ENCODE results near the gene ZBTB40. TPM values are rescaled to one million over a fixed set of nuclear protein-coding genes. Genes with fewer than 3 reads are reported as not detected.

ZBTB40 gene
- total RNA-seq, 1 experiment from 2014 or later = 21.4 TPM

DNA sequence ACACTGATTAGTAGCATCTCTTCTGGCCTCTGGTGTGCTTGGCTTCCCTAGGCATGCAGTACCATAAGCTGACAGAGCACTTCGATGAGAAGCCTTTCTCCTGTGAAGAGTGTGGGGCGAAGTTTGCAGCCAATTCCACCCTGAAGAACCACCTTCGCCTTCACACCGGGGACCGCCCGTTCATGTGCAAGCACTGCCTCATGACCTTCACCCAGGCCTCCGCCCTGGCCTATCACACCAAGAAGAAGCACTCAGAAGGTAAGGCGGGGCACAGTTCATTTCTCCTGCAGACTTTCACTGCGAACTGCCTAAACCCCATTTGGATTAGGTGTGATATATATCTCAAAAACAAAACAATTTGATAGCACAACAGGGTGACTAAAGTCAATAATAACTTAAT is 61.2 kb downstream of the ZBTB40 start:
- H3K4me2 ChIP-seq = no peak overlapping the region
- no peak overlapping the region for H3K27ac ChIP-seq
- H3K36me3 ChIP-seq (ENCODE audit: low read depth) = no peaks in the 10 kb centered on the region
- DNase-seq = no peak
- intact Hi-C loops (cut with micrococcal nuclease; ENCODE audit: unreplicated experiment) = no loop called here
- H3K27me3 ChIP-seq (ENCODE audit: insufficient read depth, low read depth) = no peaks in the 10 kb centered on the region
- H3K79me2 ChIP-seq (ENCODE audit: low read depth) = no peaks in the 10 kb centered on the region
- no peak overlapping the region for H3K4me3 ChIP-seq
- TF ChIP-seq, protein P1, sequence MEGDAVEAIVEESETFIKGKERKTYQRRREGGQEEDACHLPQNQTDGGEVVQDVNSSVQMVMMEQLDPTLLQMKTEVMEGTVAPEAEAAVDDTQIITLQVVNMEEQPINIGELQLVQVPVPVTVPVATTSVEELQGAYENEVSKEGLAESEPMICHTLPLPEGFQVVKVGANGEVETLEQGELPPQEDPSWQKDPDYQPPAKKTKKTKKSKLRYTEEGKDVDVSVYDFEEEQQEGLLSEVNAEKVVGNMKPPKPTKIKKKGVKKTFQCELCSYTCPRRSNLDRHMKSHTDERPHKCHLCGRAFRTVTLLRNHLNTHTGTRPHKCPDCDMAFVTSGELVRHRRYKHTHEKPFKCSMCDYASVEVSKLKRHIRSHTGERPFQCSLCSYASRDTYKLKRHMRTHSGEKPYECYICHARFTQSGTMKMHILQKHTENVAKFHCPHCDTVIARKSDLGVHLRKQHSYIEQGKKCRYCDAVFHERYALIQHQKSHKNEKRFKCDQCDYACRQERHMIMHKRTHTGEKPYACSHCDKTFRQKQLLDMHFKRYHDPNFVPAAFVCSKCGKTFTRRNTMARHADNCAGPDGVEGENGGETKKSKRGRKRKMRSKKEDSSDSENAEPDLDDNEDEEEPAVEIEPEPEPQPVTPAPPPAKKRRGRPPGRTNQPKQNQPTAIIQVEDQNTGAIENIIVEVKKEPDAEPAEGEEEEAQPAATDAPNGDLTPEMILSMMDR (conservative IDR thresholded peaks at IDR 0.05) = no peak
- no peak for TF ChIP-seq EZH2 (IDR thresholded peaks at IDR 0.05; ENCODE audit: low read depth)
- no peaks in the 10 kb centered on the region for H3K9me3 ChIP-seq (ENCODE audit: insufficient read depth, low read depth)
- no peaks in the 10 kb centered on the region for H3F3A ChIP-seq (ENCODE audit: insufficient read depth, low read depth)
- H4K20me1 ChIP-seq (ENCODE audit: insufficient read depth) = no peaks in the 10 kb centered on the region
- no TSS peak for BruUV-seq (replicated peaks)
- no peaks in the 10 kb centered on the region for H3K9me2 ChIP-seq (ENCODE audit: insufficient read depth)
- ChIA-PET POLR2A (ENCODE audit: unreplicated experiment) (no interaction called here), CTCF (no interaction called here)
- H2AFZ ChIP-seq = no peak overlapping the region
- H3K4me1 ChIP-seq (replicated peaks; ENCODE audit: insufficient read depth) = no peaks in the 10 kb centered on the region

DNA sequence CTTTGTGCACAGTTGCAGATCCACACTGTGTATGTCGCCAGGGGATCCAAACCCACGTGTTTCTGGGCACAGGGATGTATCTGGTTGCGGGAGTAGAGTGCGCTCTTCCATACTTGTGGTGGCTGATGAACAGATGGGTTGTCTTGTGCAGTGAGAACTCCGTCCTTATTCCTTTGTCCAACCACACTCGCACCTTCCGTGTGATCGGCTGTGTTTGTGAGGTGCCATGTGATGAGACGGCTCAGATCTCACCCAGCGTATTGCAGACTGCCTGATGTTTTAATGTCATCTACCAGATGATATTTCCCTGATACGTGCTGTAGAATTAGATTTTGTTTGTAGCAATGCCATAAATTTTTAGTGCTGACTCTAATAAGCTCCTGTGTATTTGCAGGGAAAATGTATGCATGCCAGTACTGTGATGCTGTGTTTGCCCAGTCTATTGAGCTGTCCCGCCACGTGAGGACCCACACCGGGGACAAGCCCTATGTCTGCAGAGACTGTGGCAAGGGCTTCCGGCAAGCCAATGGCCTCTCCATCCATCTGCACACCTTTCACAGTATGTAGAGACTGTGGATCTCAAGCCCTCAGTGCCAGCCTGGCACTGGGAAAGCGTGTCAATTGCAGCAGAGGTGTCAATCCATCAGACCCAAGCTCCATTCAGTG is 65.4 kb downstream of the ZBTB40 start:
- Histone ChIP-seq H3K27ac (no peak overlapping the region), H3K27me3 (ENCODE audit: insufficient read depth, low read depth) (no peaks in the 10 kb centered on the region), H3K36me3 (ENCODE audit: low read depth) (no peaks in the 10 kb centered on the region), H4K20me1 (ENCODE audit: insufficient read depth) (no peaks in the 10 kb centered on the region), H3F3A (ENCODE audit: insufficient read depth, low read depth) (no peaks in the 10 kb centered on the region), H3K9me3 (ENCODE audit: insufficient read depth, low read depth) (no peaks in the 10 kb centered on the region), H3K9me2 (ENCODE audit: insufficient read depth) (no peaks in the 10 kb centered on the region), H3K79me2 (ENCODE audit: low read depth) (no peaks in the 10 kb centered on the region), H3K4me1 (replicated peaks; ENCODE audit: insufficient read depth) (no peaks in the 10 kb centered on the region), H3K4me2 (no peak overlapping the region), H3K4me3 (no peak overlapping the region), H2AFZ (no peak overlapping the region)
- ChIA-PET CTCF (no interaction called here), POLR2A (ENCODE audit: unreplicated experiment) (no interaction called here)
- TF ChIP-seq EZH2 (IDR thresholded peaks at IDR 0.05; ENCODE audit: low read depth) = no peak
- no peak for DNase-seq
- intact Hi-C loops (cut with micrococcal nuclease; ENCODE audit: unreplicated experiment) = no loop called here
- BruUV-seq (replicated peaks) = no TSS peak

DNA sequence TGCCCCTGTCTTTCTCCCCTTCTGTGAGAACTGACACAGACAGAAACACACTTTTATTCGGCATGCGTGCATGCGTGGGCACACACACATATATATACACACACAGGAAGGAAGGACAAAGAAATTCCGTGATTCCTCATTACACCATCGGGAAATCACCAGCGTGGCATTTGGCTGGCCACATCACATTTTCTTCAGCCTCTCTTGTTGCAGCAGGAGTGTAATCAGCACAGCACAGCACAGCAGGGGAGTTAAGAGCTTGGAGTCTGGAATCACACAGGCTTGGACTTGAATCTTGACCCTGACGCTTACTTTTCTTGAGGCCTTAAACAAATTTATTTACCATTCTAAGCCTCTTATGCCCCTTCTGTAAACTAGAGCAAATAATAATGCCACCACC is 66.3 kb downstream of the ZBTB40 start:
- TF ChIP-seq, protein P1 (conservative IDR thresholded peaks at IDR 0.05) = no peak
- no peak for TF ChIP-seq EZH2 (IDR thresholded peaks at IDR 0.05; ENCODE audit: low read depth)
- H3K36me3 ChIP-seq (ENCODE audit: low read depth) = no peaks in the 10 kb centered on the region
- H3K79me2 ChIP-seq (ENCODE audit: low read depth) = no peaks in the 10 kb centered on the region
- H3K4me3 ChIP-seq = no peak overlapping the region
- CTCF ChIA-PET = no interaction called here
- H3K4me1 ChIP-seq (replicated peaks; ENCODE audit: insufficient read depth) = no peaks in the 10 kb centered on the region
- H3K9me2 ChIP-seq (ENCODE audit: insufficient read depth) = no peaks in the 10 kb centered on the region
- H4K20me1 ChIP-seq (ENCODE audit: insufficient read depth) = no peaks in the 10 kb centered on the region
- POLR2A ChIA-PET (ENCODE audit: unreplicated experiment) = no interaction called here
- intact Hi-C loops (cut with micrococcal nuclease; ENCODE audit: unreplicated experiment) = no loop called here
- DNase-seq = no peak
- no peak overlapping the region for H2AFZ ChIP-seq
- H3K27ac ChIP-seq = no peak overlapping the region
- no peaks in the 10 kb centered on the region for H3K9me3 ChIP-seq (ENCODE audit: insufficient read depth, low read depth)
- no peak overlapping the region for H3K4me2 ChIP-seq
- no peaks in the 10 kb centered on the region for H3F3A ChIP-seq (ENCODE audit: insufficient read depth, low read depth)
- BruUV-seq (replicated peaks) = no TSS peak
- H3K27me3 ChIP-seq (ENCODE audit: insufficient read depth, low read depth) = no peaks in the 10 kb centered on the region

DNA sequence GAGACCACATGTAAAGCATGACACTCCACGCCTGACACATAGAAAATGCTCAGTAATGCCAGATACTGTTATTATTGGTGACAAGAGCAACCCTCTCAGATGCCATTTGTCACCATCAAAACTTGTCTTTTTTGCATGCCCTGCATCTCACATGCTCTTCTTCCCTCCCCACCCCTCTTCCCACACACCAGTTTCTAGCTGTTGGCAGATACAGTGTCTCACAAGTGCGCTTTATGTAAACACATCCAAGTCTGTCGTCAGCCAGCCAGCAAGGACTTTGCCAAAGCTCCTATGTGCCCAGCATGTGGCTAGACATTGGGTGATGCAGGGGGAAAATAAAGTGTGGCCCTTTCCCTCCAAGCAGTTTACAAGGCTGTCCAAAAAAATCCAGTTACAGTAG is 66.7 kb downstream of the ZBTB40 start:
- ChIA-PET POLR2A (ENCODE audit: unreplicated experiment) (no interaction called here), CTCF (no interaction called here)
- no peaks in the 10 kb centered on the region for H3K36me3 ChIP-seq (ENCODE audit: low read depth)

More for the DNA sequence above, 66.7 kb downstream of the ZBTB40 start:
- Histone ChIP-seq H3K79me2 (ENCODE audit: low read depth) (no peaks in the 10 kb centered on the region), H3K9me2 (ENCODE audit: insufficient read depth) (no peaks in the 10 kb centered on the region), H3F3A (ENCODE audit: insufficient read depth, low read depth) (no peaks in the 10 kb centered on the region), H3K27ac (no peak overlapping the region), H3K9me3 (ENCODE audit: insufficient read depth, low read depth) (no peaks in the 10 kb centered on the region), H2AFZ (no peak overlapping the region), H3K27me3 (ENCODE audit: insufficient read depth, low read depth) (no peaks in the 10 kb centered on the region), H4K20me1 (ENCODE audit: insufficient read depth) (no peaks in the 10 kb centered on the region), H3K4me1 (replicated peaks; ENCODE audit: insufficient read depth) (no peaks in the 10 kb centered on the region), H3K4me3 (no peak overlapping the region), H3K4me2 (no peak overlapping the region)
- BruUV-seq (replicated peaks) = no TSS peak
- intact Hi-C loops (cut with micrococcal nuclease; ENCODE audit: unreplicated experiment) = no loop called here
- no peak for TF ChIP-seq EZH2 (IDR thresholded peaks at IDR 0.05; ENCODE audit: low read depth)
- TF ChIP-seq, protein P1 (conservative IDR thresholded peaks at IDR 0.05) = no peak
- no peak for DNase-seq
